ENCODE measurements around the gene SUPT16H. TPM values are rescaled to one million over a fixed set of nuclear protein-coding genes. Genes with fewer than 3 reads are reported as not detected.

Gene SUPT16H
- total RNA-seq, result 59.1 TPM

GRCh38 chr14:21383848-21384493 is at the start of gene SUPT16H:
SUPT16H (minus strand) TSS chr14:21384019; CDS start chr14:21383927, 92 bp downstream.
- intact Hi-C loops (cut with DNase I), result no loop called here
- peak; percentile 97 for DNase-seq (ENCODE audit: low spot score)
- ATAC-seq, result peak; percentile 99

DNA sequence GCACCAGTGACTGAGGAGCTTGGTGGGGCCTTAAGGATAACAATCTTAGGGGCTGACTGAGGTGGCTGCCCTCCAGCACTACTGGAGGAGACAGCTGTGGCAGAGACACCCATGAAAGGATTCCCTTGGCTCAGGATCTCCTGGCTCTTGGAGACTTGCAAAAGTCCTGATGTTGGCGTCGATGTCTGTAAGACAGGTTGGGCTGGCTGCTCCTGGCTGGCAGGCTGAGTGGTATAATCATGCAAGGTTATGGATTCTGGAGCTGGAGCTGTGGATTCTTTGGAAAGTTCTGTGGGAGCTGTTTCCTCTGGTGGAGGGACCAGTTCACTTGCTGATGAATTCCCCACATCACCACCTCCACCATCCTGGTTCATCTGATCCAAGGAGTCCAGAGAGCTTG is 47.3 kb upstream of the SUPT16H start:
- ATAC-seq (no peak), DNase-seq (ENCODE audit: low spot score) (no peak)
- intact Hi-C loops (cut with DNase I), result no loop called here

DNA sequence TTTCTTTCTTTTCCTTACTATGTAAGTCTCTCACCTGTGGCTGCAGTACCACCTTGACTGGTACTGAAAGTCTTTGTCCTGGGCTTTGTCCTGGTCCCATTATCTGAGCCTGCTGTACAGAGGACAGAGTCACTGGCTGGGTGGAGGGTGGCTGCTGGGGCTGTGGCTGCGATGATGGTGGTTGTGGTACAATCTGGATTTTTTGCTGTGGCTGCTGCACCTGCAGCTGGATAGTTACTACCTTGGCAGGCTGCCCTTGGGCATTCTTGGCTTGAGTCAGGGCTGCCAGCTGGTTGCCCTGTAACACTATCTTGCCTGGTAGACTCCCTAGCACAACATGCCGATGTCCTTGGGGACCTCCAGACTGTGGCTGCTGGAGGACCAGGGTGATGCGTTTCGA is 45.1 kb upstream of the SUPT16H start:
- ATAC-seq (no peak), DNase-seq (ENCODE audit: low spot score) (no peak)
- intact Hi-C loops (cut with DNase I), result no loop called here

DNA sequence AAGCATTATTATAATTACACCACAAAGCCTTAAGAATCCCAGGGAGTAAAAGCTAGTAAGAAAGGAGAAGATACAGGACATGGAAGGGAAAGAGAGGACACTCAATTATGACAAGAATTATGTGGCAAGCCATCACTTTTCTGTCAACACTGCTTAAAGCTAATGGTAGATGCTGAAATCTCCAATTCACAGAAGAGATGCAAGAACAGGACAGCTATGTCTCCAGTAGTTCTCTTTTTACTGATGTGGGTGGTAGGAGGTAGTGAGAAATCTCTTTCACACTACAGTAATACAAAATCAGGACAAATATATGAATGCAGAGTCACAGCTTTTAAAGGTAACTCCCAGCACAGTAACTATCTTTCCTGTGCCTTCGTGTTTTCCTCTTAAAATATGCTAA is 42.9 kb upstream of the SUPT16H start:
- ATAC-seq (no peak), DNase-seq (ENCODE audit: low spot score) (no peak)
- intact Hi-C loops (cut with DNase I), result no loop called here

GRCh38 chr14:21419528-21419927 is 35.7 kb upstream of the SUPT16H start:
- DNase-seq (ENCODE audit: low spot score) (no peak), ATAC-seq (no peak)
- intact Hi-C loops (cut with DNase I), result no loop called here

DNA sequence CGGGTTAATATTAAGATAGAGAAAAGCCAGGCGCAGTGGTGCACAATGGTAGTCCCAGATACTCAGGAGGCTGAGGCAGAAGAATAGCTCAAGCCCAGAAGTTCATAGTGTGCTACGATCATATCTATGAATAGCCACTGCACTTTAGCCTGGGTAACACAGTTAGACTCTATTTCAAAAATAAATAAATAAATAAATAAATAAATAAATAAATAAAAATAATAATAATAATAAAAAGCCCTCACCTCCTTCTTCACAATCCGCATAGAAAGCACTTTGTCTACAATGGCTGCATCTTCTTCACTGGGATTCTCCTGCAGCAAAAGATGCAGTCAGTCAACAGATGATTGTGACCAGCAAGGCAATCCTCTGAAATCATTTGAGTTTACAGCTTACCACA is 31.5 kb upstream of the SUPT16H start:
- DNase-seq (ENCODE audit: low spot score) (no peak), ATAC-seq (no peak)
- intact Hi-C loops (cut with DNase I), result no loop called here

DNA sequence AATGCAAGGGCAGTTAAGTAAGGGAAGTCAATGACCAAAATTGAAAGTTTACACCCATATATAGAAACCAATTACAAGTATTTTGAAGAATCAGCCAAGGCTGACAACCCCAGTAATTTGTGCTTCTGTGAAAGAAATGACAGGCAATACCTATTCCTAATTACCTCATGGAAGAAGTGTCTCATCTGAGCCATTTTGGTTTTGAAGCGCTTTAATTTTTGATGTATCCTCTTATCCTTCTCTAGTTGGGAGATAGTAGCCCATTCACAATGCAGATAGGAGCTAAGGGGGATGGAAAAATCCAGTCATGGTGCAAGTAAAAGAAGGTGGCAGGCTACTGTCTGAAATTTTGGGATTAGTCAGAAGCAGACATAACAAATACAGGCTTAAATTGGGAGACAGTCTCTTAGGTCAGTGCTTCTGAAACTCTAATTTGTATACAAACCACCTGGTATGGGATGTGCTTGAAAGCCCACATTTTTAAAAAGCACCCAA is 30.4 kb upstream of the SUPT16H start:
- DNase-seq (ENCODE audit: low spot score) (no peak), ATAC-seq (no peak)
- intact Hi-C loops (cut with DNase I), result no loop called here

DNA sequence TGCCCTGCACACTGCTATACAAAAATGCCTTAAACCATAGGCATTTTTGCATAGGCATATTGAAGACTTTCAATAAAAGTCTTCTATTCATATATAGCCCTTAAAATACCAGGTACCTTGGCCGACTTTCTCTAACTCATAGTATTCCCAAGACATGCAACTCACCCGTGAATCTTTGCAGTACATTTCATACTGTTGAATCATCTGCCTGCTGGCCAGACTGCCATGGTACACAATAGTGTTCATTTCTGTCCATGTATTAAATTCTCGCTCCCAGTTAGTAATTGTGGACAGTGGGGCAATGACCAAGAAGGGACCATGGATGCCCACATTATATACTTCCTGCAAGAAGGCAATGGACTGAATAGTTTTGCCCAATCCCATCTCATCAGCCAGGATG is 24.3 kb upstream of the SUPT16H start:
- ATAC-seq (no peak), DNase-seq (ENCODE audit: low spot score) (no peak)
- intact Hi-C loops (cut with DNase I), result no loop called here

DNA sequence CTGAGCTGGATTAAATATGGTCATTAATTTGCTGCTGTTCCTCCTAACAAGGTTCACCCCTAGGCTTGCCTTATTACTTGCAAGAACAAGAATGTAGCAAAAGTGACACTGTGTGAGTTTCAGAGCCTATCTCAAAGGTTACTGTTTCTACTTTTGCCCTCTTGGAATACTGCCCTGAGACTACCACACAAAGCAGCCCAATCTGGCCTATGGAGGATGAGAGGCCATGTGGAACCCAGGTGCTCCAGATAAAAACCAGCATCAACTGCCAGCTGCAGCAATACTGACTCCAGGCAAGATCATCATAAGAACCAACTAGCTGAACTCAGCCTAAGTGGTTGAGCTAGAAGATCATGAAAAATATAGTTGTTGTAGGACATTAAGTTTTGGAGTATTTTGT is 22.4 kb upstream of the SUPT16H start:
- DNase-seq (ENCODE audit: low spot score) (no peak), ATAC-seq (no peak)
- intact Hi-C loops (cut with DNase I), result no loop called here

- DNase-seq (ENCODE audit: low spot score), result no peak
- no peak for ATAC-seq
- intact Hi-C loops (cut with DNase I), result no loop called here
Measured at GRCh38 chr14:21405097-21405496, 21.3 kb upstream of the SUPT16H start.

DNA sequence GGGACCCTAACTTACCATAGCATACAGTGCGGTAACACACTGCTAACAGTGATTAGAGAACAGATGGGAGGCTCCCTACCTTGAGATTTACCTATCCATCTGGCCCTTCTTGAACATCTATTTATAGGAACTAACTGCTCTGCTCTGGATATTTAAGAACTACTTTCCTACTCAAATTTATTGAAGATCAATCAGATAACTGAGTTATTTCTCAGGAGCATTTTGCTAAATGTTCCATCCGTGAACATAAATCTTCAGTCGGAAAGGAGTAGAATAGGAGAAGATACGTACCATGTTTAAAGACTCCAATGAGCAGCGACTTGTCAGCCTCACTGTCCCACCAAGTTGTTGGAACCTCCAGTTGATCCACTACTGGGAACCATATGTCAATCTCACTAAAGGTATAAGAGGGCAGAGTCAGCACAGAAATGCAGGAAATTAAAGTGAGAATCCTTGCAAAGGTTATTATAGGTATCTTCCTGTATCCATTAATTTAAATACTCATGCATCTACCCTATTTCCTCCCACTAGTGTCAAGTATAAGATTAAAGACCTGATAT is 15.6 kb upstream of the SUPT16H start:
- ATAC-seq (no peak), DNase-seq (ENCODE audit: low spot score) (no peak)
- intact Hi-C loops (cut with DNase I), result no loop called here

DNA sequence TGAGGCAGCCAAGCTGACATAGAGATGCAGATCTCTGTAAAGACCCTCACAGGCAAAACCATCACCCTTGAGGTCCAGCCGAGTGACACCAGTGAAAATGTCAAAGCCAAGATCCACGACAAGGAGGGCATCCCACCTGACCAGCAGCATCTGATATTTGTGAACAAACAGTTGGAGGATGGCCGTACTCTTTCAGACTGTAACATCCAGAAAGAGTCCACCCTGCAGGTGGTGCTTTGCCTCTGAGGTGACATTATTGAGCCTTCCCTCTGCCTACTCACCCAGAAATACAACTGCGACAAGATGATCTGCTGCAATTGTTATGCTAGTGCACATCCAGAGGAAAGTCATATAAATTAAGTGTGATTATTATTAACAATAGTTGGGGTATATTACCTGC is 15.1 kb upstream of the SUPT16H start:
- no peak for DNase-seq (ENCODE audit: low spot score)
- no peak for ATAC-seq
- intact Hi-C loops (cut with DNase I), result no loop called here

DNA sequence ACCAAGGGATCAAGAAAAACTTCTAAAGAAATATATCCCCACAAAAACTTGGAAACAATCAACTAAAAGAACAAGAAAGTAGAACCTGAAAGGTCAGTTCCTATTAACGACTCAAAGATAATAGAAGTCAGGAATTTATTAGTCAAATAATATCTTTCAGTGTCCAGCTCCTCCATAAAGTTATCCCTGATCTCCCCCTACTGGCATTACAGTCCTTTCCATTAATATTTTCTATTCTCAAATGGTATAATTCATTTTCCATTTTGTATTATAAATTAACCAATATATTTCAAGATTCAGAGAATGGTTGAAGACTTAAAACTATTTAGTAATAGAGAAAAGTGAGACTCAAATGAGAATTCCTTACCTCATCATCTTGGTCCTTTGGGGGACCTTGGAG is 11.6 kb upstream of the SUPT16H start:
- intact Hi-C loops (cut with DNase I), result no loop called here
- DNase-seq (ENCODE audit: low spot score) (no peak), ATAC-seq (no peak)

DNA sequence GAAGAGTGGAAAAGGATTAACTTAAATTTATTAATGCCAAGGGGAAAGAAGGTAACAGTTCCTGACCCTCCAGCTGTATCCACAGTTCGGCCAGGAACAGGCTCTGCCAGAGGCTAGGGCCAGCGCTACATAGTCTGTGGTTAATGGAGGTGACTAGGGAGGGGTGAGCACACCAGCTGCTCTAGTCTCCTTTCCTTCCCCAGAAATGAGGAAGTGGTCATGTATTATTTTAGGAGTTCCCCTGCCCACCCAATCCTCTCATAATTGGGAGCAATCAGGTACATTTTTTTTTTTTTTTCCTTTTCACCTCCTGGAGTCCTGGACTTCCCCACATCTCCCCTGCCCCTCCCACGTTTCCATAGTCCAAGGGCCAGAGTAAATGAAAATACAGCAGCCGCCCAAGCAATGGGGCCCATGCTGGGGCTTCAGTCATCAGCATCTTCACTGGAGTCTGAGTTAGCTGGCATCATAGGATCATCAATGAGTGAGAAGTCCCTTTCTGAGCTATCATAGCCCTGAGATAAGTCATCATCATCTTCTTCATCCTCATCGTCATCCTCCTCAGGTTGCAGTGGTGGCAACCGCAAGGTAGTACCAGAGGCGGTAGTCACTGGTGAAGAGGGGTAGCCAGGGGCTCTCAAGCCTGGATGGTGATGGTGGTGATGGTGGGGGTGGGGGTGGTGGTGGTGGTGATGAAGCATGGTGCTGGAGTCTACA is 1.5 kb upstream of the SUPT16H start:
- no peak for ATAC-seq
- intact Hi-C loops (cut with DNase I), result no loop called here
- no peak for DNase-seq (ENCODE audit: low spot score)

- DNase-seq (ENCODE audit: low spot score) (no peak), ATAC-seq (no peak)
- intact Hi-C loops (cut with DNase I), result no loop called here
Measured at GRCh38 chr14:21384494-21384851, 654 bp upstream of the SUPT16H start.

DNA sequence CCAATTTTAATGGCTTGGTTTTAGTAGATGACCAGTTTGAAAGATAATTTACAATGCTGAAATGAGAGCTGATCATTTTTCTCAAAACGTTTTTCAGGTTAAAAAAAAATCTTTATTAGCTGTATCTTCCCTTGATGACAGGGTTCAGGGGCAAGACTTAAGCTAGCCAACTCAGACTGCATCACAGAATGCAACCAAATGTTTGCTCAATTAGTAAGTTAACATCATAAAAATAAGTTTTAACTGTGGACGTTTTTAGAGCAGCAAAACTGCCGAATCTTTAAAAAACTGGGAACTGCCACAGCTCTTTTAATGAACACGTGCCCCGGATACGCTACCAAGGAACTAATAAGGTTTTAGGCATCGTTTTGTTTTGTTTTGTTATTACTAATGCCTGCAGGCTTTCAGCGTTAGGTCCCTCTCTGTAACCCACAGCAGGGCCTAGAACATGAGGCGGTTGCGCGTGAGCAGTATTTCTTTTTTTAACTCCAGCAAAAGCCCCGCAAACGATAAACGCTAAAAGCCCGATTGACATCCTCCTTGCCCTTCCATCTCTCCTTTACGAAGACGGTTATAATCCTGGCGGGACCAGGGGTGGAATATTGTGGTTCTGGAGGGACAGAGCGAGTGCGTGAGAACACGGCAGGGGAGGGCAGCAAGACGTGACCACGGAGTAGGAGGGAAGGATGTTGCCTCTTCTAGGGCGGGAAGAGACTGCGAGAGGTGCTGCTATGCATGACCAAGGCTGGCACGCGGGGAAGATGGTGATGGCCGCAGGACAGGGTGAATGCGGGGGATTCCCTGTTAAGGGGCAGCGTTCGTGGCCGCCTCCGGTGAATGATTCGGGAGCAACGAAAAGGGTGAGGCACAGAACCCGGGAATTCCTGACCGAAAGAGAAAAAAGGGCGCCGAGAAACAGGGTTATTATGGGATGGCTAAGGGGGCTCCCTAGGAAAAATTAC is 652 bp downstream of the SUPT16H start:
- intact Hi-C loops (cut with DNase I), result no loop called here
- DNase-seq (ENCODE audit: low spot score) (no peak), ATAC-seq (peak; percentile 20)

- DNase-seq (ENCODE audit: low spot score) (no peak), ATAC-seq (no peak)
- intact Hi-C loops (cut with DNase I), result no loop called here
Measured at GRCh38 chr14:21382095-21382494, 1.7 kb downstream of the SUPT16H start.

- no peak for ATAC-seq
- no peak for DNase-seq (ENCODE audit: low spot score)
- intact Hi-C loops (cut with DNase I), result no loop called here
Measured at GRCh38 chr14:21379338-21379737, 4.5 kb downstream of the SUPT16H start.

DNA sequence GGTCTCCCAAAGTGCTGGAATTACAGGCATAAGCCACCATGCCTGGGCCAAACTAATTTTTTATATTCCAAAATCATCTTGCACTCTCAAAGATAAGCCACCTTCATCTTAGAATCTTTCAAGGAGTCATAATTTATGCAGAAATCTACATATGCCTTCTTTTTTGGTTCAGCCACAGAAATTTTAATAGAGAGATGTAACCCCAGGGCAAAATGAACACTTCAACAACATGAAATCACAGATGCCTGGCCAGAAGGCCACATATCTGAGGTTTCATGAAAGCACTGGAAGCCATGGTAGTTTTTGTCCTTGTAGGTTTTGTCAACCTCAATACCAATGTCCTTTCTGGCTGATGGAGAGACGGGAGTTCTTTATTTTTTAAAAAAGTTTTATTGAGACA is 9.8 kb downstream of the SUPT16H start:
- intact Hi-C loops (cut with DNase I), result no loop called here
- ATAC-seq (no peak), DNase-seq (ENCODE audit: low spot score) (no peak)

All from sciatic nerve (tissue), 2 donors.